ENCODE measurements around the gene ATMIN. TPM values are rescaled to one million over a fixed set of nuclear protein-coding genes. Genes with fewer than 3 reads are reported as not detected.

ATMIN gene
- total and polyA plus RNA-seq, 2 donors (not counting 3 experiments of a cell fraction or from before 2014, with no cell fraction given): 15.0 to 22.4 TPM

DNA sequence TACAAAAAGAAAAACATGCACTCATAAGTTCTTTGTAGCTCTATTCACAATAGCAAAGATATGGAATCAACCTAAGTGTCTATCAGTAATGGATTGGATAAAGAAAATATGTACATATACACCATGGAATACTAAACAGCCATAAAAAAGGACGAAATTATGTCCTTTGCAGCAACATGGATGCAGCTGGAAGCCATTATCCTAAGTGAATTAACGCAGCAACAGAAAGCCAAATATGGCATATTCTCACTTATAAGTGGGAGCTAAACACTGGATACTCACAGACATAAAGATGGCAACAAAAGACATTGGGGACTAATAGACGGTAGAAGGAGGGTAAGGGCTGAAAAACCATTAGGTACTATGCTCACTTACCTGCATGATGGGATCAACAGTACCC is 34.8 kb upstream of the ATMIN start:
- no peak overlapping the region for H3K4me2 ChIP-seq (ENCODE audit: insufficient read depth, low read length)
- BruUV-seq (replicated peaks): no TSS peak
- H3K9me1 ChIP-seq (replicated peaks; ENCODE audit: control insufficient read depth, extremely low read depth, insufficient read depth, low read length): no peaks in the 10 kb centered on the region
- H3K9me3 ChIP-seq (replicated peaks; ENCODE audit: control insufficient read depth, insufficient read depth, low read length): no peaks in the 10 kb centered on the region
- no peak for TF ChIP-seq FOS (IDR thresholded peaks at IDR 0.05; ENCODE audit: borderline replicate concordance, insufficient read depth, low read length)
- no peak for TF ChIP-seq EZH2 (IDR thresholded peaks at IDR 0.05; ENCODE audit: borderline replicate concordance, low read depth, low read length, severe bottlenecking)
- no peak for TF ChIP-seq GATA2 (IDR thresholded peaks at IDR 0.05; ENCODE audit: insufficient read depth, insufficient read length, low read depth, low read length)
- dilution Hi-C loops (cut with MboI; ENCODE audit: extremely low pct_ligation_motif_present, low sequenced_read_pairs) (no loop called here), intact Hi-C loops (cut with micrococcal nuclease) (no loop called here)
- H3K27ac ChIP-seq (ENCODE audit: insufficient read depth, low read depth, low read length): no peak overlapping the region
- H3K79me2 ChIP-seq (ENCODE audit: control insufficient read depth, insufficient read depth, low read length): peaks cover 95% of the 10 kb centered on the region
- H4K20me1 ChIP-seq (replicated peaks; ENCODE audit: control insufficient read depth, extremely low read depth, insufficient read depth, low read length): no peaks in the 10 kb centered on the region
- FAIRE-seq: no peak
- no peak overlapping the region for H3K9ac ChIP-seq (replicated peaks; ENCODE audit: extremely low read depth, insufficient read depth, low read length)
- H3K36me3 ChIP-seq (ENCODE audit: control insufficient read depth in 2 of 2, extremely low read depth in 1 of 2, insufficient read depth in 2 of 2, low read length in 2 of 2): no peaks in the 10 kb centered on the region
- ChIA-PET CTCF (interaction anchor here (1.1 kb wide), 1 partner anchor 77 kb away, joined by 3 read pairs; no protein-coding TSS in a partner anchor), POLR2A (no interaction called here)
- no peak overlapping the region for H3K4me3 ChIP-seq (replicated peaks in 1 of 3; ENCODE audit: insufficient read depth in 1 of 3, low read depth in 1 of 3, low read length in 3 of 3)
- H2AFZ ChIP-seq (ENCODE audit: low read depth, low read length): no peak overlapping the region
- DNase-seq (ENCODE audit: low read depth, low spot score): no peak
- H3K4me1 ChIP-seq (ENCODE audit: control insufficient read depth, extremely low read depth, insufficient read depth, low read length): peaks cover 29% of the 10 kb centered on the region
- no peaks in the 10 kb centered on the region for H3K27me3 ChIP-seq (ENCODE audit: control insufficient read depth in 2 of 2, insufficient read depth in 2 of 2, low read length in 2 of 2)

DNA sequence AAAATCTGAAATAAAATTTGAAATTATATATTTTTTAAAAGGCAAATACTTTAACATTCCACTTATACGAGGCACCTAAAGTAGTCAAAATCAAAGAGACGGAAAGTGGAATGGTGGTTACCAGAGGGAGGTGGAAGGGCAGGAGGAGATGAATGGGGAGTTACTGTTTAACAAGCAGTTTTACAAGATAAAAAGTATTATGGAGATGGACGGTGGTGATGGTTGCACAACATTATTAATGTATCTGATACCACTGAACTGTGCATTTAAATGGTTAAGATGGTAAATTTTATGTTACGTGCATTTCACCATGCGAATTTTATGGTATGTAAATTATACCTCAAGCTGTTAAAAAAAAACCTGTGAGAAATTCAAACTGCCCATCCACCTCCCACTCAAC is 34.3 kb upstream of the ATMIN start:
- H3K4me3 ChIP-seq (replicated peaks in 1 of 3; ENCODE audit: insufficient read depth in 1 of 3, low read depth in 1 of 3, low read length in 3 of 3): no peak overlapping the region
- H3K9me1 ChIP-seq (replicated peaks; ENCODE audit: control insufficient read depth, extremely low read depth, insufficient read depth, low read length): no peaks in the 10 kb centered on the region
- H2AFZ ChIP-seq (ENCODE audit: low read depth, low read length): no peak overlapping the region
- no TSS peak for BruUV-seq (replicated peaks)
- no peak for TF ChIP-seq POLR2A (IDR thresholded peaks at IDR 0.05; ENCODE audit: low read depth, low read length)
- TF ChIP-seq FOS (IDR thresholded peaks at IDR 0.05; ENCODE audit: borderline replicate concordance, insufficient read depth, low read length): no peak
- no peak for TF ChIP-seq POLR2AphosphoS5 (IDR thresholded peaks at IDR 0.05; ENCODE audit: insufficient read depth, low read depth, low read length)
- H3K9ac ChIP-seq (replicated peaks; ENCODE audit: extremely low read depth, insufficient read depth, low read length): no peak overlapping the region
- no peaks in the 10 kb centered on the region for H4K20me1 ChIP-seq (replicated peaks; ENCODE audit: control insufficient read depth, extremely low read depth, insufficient read depth, low read length)
- ChIA-PET CTCF (interaction anchor here (1.1 to 4.3 kb wide), 2 partner anchors 7 to 77 kb away, joined by 3 to 38 read pairs; no protein-coding TSS in a partner anchor), POLR2A (no interaction called here)
- dilution Hi-C loops (cut with MboI; ENCODE audit: extremely low pct_ligation_motif_present, low sequenced_read_pairs): no loop called here
- DNase-seq (ENCODE audit: low read depth, low spot score) (no peak), FAIRE-seq (no peak)
- no peaks in the 10 kb centered on the region for H3K9me3 ChIP-seq (replicated peaks; ENCODE audit: control insufficient read depth, insufficient read depth, low read length)
- H3K36me3 ChIP-seq (ENCODE audit: control insufficient read depth in 2 of 2, extremely low read depth in 1 of 2, insufficient read depth in 2 of 2, low read length in 2 of 2): no peaks in the 10 kb centered on the region
- H3K4me1 ChIP-seq (ENCODE audit: control insufficient read depth, extremely low read depth, insufficient read depth, low read length): peaks cover 29% of the 10 kb centered on the region
- intact Hi-C loops (cut with micrococcal nuclease): no loop called here
- no peaks in the 10 kb centered on the region for H3K27me3 ChIP-seq (ENCODE audit: control insufficient read depth in 2 of 2, insufficient read depth in 2 of 2, low read length in 2 of 2)
- no peak overlapping the region for H3K27ac ChIP-seq (ENCODE audit: insufficient read depth, low read depth, low read length)
- H3K79me2 ChIP-seq (ENCODE audit: control insufficient read depth, insufficient read depth, low read length): peaks cover 96% of the 10 kb centered on the region
- no peak overlapping the region for H3K4me2 ChIP-seq (ENCODE audit: insufficient read depth, low read length)

Data from endothelial cell of umbilical vein (primary cell).